ENCODE data around the gene MYO3B.

DNA sequence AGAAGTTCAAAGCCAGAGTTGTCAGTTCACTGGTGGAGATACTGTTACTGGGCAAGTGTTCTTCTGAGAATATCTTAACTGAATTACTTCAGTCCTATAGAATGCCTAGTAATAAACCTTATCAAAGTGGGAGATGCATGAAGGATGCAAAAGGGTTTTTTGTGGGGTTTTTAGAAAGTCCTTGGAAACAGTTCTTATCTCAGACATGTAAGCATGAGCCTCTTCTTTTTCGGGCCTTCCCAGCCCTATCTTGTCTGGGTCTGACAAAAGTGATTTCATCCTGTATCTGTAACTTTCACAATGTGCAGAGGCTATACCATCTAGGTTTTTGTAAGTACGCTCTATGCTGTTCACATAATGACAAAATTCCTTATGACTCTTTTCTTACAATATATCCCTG is 255.5 kb downstream of the MYO3B start:
- TF ChIP-seq EZH2phosphoT487 (IDR thresholded peaks at IDR 0.05; ENCODE audit: insufficient read depth, low read depth) = no peak
- no peak for TF ChIP-seq EZH2 (IDR thresholded peaks at IDR 0.05; ENCODE audit: insufficient read depth, poor library complexity, severe bottlenecking)

All from GM23248 (cell line).